Fibroblast of mammary gland (primary cell): ENCODE data around the gene TOP3A.

ENCODE experiments used
- DNase-seq: peaks from one replicate; pipeline ENCODE4 v3.0.0-alpha.2; 2010; ENCODE audit warnings: low read depth
- H3K4me3 ChIP-seq: 2 replicates; pipeline ENCODE4 v1.5.1; 2011; ENCODE audit warnings: low read depth, mild to moderate bottlenecking, low read length, moderate library complexity; ENCODE audit not compliant: control insufficient read depth
- CTCF ChIP-seq: conservative IDR thresholded peaks from 2 replicates; pipeline ENCODE4 v1.5.1; 2011; ENCODE audit warnings: low read depth, low read length, inconsistent platforms; ENCODE audit not compliant: control insufficient read depth, insufficient read depth

Gene TOP3A

GRCh38 chr17:18267366-18267765, 47.4 kb downstream of the TOP3A start:
- DNase-seq, result no peak

GRCh38 chr17:18263885-18264682, 50.7 kb downstream of the TOP3A start:
- TF ChIP-seq CTCF, result no peak
- no peak for DNase-seq
- no peak overlapping the region for H3K4me3 ChIP-seq

More at GRCh38 chr17:18267366-18267765, 47.4 kb downstream of the TOP3A start:
- H3K4me3 ChIP-seq, result no peak overlapping the region
- TF ChIP-seq CTCF, result no peak

GRCh38 chr17:18262641-18263040, 52.2 kb downstream of the TOP3A start:
- DNase-seq, result no peak
- TF ChIP-seq CTCF, result no peak
- no peak overlapping the region for H3K4me3 ChIP-seq

- no peak overlapping the region for H3K4me3 ChIP-seq
- DNase-seq, result no peak
- TF ChIP-seq CTCF, result no peak
These were observed 52.7 kb downstream of the TOP3A start for GRCh38 chr17:18262111-18262510.

- no peak overlapping the region for H3K4me3 ChIP-seq
- no peak for DNase-seq
- no peak for TF ChIP-seq CTCF
These were observed 53.1 kb downstream of the TOP3A start for GRCh38 chr17:18261659-18262058.

GRCh38 chr17:18261146-18261515, 53.7 kb downstream of the TOP3A start:
- no peak for TF ChIP-seq CTCF
- DNase-seq, result peak; percentile 39

More at GRCh38 chr17:18261146-18261515, 53.7 kb downstream of the TOP3A start:
- peak overlapping the region; percentile 76 for H3K4me3 ChIP-seq
